ENCODE measurements around the gene EIF2S2.

DNA sequence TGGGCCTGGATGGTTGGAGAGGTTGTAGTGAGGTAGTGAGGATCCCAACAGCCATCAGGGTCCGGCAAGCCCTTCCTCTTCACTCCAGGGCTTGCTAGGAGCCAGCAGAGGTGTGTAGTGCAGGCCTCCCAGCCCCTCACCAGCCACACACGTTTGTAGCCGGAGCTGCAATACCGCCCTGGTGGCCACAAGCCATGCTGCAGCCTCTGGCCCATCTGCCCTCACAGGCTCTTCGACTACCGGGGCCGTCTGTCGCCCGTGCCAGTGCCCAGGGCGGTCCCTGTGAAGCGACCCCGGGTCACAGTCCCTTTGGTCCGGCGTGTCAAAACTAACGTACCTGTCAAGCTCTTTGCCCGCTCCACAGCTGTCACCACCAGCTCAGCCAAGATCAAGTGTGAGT is 36.4 kb downstream of the EIF2S2 start:
- no peak for TF ChIP-seq POLR2A (IDR thresholded peaks at IDR 0.05)
- TF ChIP-seq, protein P1, sequence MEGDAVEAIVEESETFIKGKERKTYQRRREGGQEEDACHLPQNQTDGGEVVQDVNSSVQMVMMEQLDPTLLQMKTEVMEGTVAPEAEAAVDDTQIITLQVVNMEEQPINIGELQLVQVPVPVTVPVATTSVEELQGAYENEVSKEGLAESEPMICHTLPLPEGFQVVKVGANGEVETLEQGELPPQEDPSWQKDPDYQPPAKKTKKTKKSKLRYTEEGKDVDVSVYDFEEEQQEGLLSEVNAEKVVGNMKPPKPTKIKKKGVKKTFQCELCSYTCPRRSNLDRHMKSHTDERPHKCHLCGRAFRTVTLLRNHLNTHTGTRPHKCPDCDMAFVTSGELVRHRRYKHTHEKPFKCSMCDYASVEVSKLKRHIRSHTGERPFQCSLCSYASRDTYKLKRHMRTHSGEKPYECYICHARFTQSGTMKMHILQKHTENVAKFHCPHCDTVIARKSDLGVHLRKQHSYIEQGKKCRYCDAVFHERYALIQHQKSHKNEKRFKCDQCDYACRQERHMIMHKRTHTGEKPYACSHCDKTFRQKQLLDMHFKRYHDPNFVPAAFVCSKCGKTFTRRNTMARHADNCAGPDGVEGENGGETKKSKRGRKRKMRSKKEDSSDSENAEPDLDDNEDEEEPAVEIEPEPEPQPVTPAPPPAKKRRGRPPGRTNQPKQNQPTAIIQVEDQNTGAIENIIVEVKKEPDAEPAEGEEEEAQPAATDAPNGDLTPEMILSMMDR (IDR thresholded peaks at IDR 0.05), result no peak

Data from body of pancreas (tissue), 4 donors.